Activated CD8-positive, alpha-beta T cell treated with anti-CD3 and anti-CD28 coated beads, Interleukin-2, amount 10 ng/mL, durations not matched to agents 7 days and 5 days (primary cell): Measurements from ENCODE around the gene ZNF484. TPM values are rescaled to one million over a fixed set of nuclear protein-coding genes. Genes with fewer than 3 reads are reported as not detected.
"Not testable (repeated sequence)": the region's sequence is repeated elsewhere in the genome, so short reads cannot be mapped to it uniquely, and the experiment has no call there.

ENCODE experiments used
- ATAC-seq: fragments of 150-1000 bp; cut with Tn5 transposase; one replicate; pipeline ENCODE4 v1.10.0; 2021; ENCODE audit warnings: moderate library complexity
- CTCF ChIA-PET: fragments of 350-600 bp; sonication (Branson Sonifier 250); formaldehyde crosslinking; loops from one replicate; lab custom pipeline; 2021; ENCODE audit warnings: antibody characterized with exemption; lab: Charles Lee
- POLR2A ChIA-PET: fragments of 350-600 bp; sonication (Branson Sonifier 250); formaldehyde crosslinking; loops from one replicate; lab custom pipeline; 2021; ENCODE audit warnings: antibody characterized with exemption; lab: Charles Lee
- DNase-seq: peaks from one replicate; pipeline ENCODE4 v3.0.0-alpha.2; 2020
- H3K27ac Mint-ChIP-seq: one replicate; pipeline ENCODE4 v1.8.0; 2021; ENCODE audit warnings: mild to moderate bottlenecking, mixed read lengths
- H3K27me3 Mint-ChIP-seq: one replicate; pipeline ENCODE4 v1.8.0; 2021; ENCODE audit warnings: low read depth, mixed read lengths
- H3K36me3 Mint-ChIP-seq: one replicate; pipeline ENCODE4 v1.8.0; 2021; ENCODE audit warnings: low read depth, mixed read lengths
- H3K4me1 Mint-ChIP-seq: one replicate; pipeline ENCODE4 v1.8.0; 2021; ENCODE audit warnings: low read depth, mixed read lengths
- H3K4me3 Mint-ChIP-seq: one replicate; pipeline ENCODE4 v1.8.0; 2021; ENCODE audit warnings: mild to moderate bottlenecking, mixed read lengths
- H3K9me3 Mint-ChIP-seq: one replicate; pipeline ENCODE4 v1.8.0; 2022; ENCODE audit warnings: mixed read lengths; ENCODE audit not compliant: insufficient read depth
- total RNA-seq, 2 experiments: library from RNA; stranded (reverse); gene quantifications; one replicate each; pipeline ENCODE4 v1.2.3, GENCODE V29; 2021

Gene ZNF484
- total RNA-seq, 2 experiments from 2014 or later: 9.5 to 10.4 TPM

DNA sequence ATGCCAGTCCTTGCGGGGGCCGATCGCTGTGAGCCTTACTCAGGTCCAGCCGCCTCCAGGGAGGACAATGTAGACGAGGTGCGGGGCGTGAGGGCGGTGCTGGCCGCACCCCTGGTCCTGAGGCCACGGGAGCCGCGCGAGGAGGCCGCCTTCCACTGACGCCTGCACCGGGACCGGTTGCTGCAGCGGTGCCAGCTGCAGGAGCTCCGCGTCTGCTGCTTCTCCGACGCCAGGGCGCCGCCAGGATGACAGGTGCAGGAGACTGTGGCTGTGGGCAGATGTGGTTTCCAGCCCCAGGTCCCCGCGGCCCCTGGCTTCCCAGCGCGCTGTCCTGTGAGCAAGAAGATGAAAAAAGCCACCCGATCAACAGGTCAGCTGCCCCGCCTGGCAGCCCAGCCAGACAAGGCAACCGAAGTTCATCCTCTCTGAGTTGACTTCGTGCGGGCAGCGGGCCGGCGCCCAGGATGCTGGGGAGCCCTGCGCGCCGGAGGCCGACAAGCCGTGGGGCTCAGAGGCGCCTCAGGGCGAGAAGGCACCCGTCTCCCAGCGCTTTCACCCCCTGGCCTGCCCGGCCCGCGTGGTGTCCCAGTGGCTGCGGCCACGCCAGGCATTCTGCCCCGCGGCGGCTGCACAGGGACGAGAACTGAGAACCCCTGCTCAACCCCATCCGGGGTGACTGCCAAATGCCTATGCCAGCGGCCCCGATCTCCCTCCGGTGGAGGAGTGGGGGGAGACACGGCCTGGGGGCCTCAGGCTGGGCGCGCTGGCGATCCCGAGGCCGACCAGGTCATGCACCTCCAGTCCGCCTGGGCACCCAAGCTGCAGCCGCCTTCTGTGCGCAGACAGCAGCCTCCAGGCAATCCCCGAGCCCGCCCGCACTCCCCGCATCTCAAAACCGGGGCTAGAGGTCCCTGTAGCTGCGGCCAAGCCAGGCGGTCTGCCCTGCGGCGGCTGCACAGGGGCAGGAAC lies 69.8 kb downstream of the ZNF484 start:
- H3K4me1 Mint-ChIP-seq: peaks cover 15% of the 10 kb centered on the region
- no peak overlapping the region for H3K27ac Mint-ChIP-seq
- DNase-seq (no peak), ATAC-seq (peak; percentile 50)
- ChIA-PET CTCF (interaction anchor here (1.0 to 1.8 kb wide), 4 partner anchors 8 to 44 kb away, joined by 3 to 7 read pairs (median 6); partner anchors contain the start of gene BICD2), POLR2A (no interaction called here)
- peak overlapping the region; percentile 35 for H3K4me3 Mint-ChIP-seq
- peaks cover 46% of the 10 kb centered on the region for H3K27me3 Mint-ChIP-seq
- H3K36me3 Mint-ChIP-seq: no peaks in the 10 kb centered on the region
- H3K9me3 Mint-ChIP-seq: no peaks in the 10 kb centered on the region

DNA sequence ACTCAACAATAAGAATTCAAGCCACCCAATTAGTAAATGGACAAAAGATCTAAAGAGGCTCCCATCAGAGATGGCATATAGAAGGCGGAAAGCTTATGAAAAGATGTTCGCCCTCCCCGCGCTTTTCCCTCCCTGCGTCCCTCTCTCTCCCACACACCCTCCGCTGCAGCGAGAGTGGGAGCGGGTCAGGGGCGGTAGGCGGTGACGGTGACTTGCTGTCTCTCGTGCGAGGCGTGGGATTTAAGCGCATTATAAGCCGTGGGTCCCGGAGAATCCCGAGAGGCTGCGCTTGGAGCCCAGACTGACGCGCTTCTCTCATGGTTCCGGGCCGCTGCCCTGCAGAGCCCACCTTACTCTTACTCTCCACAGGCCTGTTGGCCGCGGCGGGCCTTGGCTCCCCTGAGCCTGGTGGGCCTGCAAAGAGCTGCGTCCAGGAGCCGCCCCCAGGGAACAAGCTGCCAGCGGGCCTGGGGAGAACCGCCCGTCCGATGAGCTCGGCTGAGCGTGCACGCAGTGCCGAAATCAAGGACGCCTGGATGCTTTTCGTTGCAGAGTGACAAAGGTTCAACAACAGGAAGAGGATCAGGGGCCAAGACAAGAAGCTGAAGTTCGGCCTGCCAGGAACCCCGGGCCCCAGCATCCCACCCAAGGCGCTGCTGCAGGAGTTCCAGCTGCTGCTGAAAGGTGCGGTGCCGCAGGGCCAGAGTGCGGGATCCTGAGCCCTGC lies 70.6 kb downstream of the ZNF484 start:
- ChIA-PET CTCF (interaction anchor here (1.0 kb wide), 1 partner anchor 16 kb away, joined by 3 read pairs; no protein-coding TSS in a partner anchor), POLR2A (no interaction called here)
- DNase-seq (no peak), ATAC-seq (no peak)
- H3K4me3 Mint-ChIP-seq: no peak overlapping the region
- H3K27me3 Mint-ChIP-seq: peaks cover 48% of the 10 kb centered on the region
- H3K27ac Mint-ChIP-seq: no peak overlapping the region
- no peaks in the 10 kb centered on the region for H3K9me3 Mint-ChIP-seq
- peaks cover 15% of the 10 kb centered on the region for H3K4me1 Mint-ChIP-seq
- no peaks in the 10 kb centered on the region for H3K36me3 Mint-ChIP-seq

DNA sequence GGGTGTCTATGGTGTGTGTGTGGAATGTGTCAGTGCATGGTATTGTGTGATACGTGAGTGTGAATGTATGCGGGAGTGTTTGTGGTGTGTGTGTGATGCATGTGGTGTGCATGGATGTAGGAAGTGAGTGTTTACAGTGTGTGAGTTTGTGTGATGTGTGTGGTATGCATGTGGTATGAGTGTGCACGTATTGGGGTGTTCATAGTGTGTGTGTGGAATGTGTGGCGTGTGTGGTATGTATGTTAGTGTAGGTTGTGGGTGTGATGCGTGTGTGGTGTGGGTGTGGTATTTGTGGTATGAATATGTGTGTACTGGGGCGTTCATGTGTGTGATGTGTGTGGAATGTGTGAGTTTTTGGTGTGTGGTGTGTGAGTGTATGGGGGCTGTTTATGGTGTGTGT lies 73.1 kb downstream of the ZNF484 start:
- DNase-seq (no peak), ATAC-seq (no peak)
- Mint-ChIP-seq H3K4me3 (no peak overlapping the region), H3K36me3 (no peaks in the 10 kb centered on the region), H3K27ac (no peak overlapping the region), H3K9me3 (no peaks in the 10 kb centered on the region), H3K27me3 (peaks cover 35% of the 10 kb centered on the region), H3K4me1 (peaks cover 17% of the 10 kb centered on the region)
- CTCF ChIA-PET: no interaction called here
- POLR2A ChIA-PET: no interaction called here

- Mint-ChIP-seq H3K4me1 (peaks cover 2% of the 10 kb centered on the region), H3K36me3 (no peaks in the 10 kb centered on the region), H3K27ac (no peak overlapping the region), H3K9me3 (no peaks in the 10 kb centered on the region), H3K4me3 (no peak overlapping the region), H3K27me3 (peaks cover 30% of the 10 kb centered on the region)
- POLR2A ChIA-PET: no interaction called here
- CTCF ChIA-PET: no interaction called here
- no peak for ATAC-seq
- no peak for DNase-seq
These were observed 79.5 kb downstream of the ZNF484 start for GRCh38 chr9:92798358-92798757.

DNA sequence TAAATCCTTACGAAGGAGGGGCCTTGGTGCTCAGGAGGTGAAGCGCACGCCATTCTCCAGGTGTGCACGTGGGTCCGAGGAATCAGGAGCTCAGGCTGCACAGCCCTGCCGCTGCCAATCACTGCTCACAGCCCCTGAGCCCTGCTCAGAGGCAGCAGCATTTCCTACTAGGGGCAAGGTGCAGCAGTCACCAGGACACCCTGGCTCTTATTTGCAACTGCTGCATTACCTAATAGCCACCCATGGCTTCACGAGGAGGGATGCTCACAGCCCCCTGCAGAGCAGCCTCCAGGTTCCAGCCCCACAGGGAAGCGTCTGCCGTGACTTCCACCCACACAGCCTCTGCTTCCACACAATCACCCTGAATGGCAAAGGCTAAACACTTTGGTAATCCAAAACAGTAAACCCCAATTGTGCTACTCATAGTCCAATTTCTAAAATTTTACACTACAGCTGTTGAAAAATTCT lies 81.5 kb downstream of the ZNF484 start:
- H3K36me3 Mint-ChIP-seq, ATAC-seq, POLR2A ChIA-PET, DNase-seq, H3K27ac Mint-ChIP-seq, H3K4me3 Mint-ChIP-seq, H3K9me3 Mint-ChIP-seq, H3K4me1 Mint-ChIP-seq: not testable (repeated sequence)
- CTCF ChIA-PET: interaction anchor here (0.5 to 1.0 kb wide), 2 partner anchors 127 to 657 kb away, joined by 3 read pairs; no protein-coding TSS in a partner anchor
- H3K27me3 Mint-ChIP-seq: peaks cover 27% of the 10 kb centered on the region

GRCh38 chr9:92795598-92796336 lies 82.1 kb downstream of the ZNF484 start:
- H3K36me3 Mint-ChIP-seq: no peaks in the 10 kb centered on the region
- no peak overlapping the region for H3K4me3 Mint-ChIP-seq
- ChIA-PET CTCF (interaction anchor here (0.5 to 1.0 kb wide), 2 partner anchors 128 to 656 kb away, joined by 3 read pairs; no protein-coding TSS in a partner anchor), POLR2A (no interaction called here)
- no peaks in the 10 kb centered on the region for H3K9me3 Mint-ChIP-seq
- peaks cover 5% of the 10 kb centered on the region for H3K4me1 Mint-ChIP-seq
- DNase-seq (no peak), ATAC-seq (no peak)
- peaks cover 27% of the 10 kb centered on the region for H3K27me3 Mint-ChIP-seq
- H3K27ac Mint-ChIP-seq: no peak overlapping the region

Other genes starting within 250 kb of the ZNF484 start
- gene IPPK, start 207.9 kb downstream of the ZNF484 start, total RNA-seq: 1 to 10 TPM; 8.7 to 9.7 TPM
- 10 to 100 TPM; 31.9 to 32.5 TPM for gene BICD2, start 113.2 kb downstream of the ZNF484 start, total RNA-seq
- gene FGD3, start 69.5 kb upstream of the ZNF484 start, total RNA-seq: 100 to 1,000 TPM; 104 to 107 TPM
- gene SUSD3, start 180.7 kb upstream of the ZNF484 start, total RNA-seq: 10 to 100 TPM; 57.9 to 59.6 TPM
- 10 to 100 TPM; 51.7 to 55.4 TPM for gene CARD19, start 218.2 kb upstream of the ZNF484 start, total RNA-seq